Tibial nerve (tissue), 4 donors: ENCODE measurements around the gene SPINK2.

Experiments used
- CTCF ChIP-seq, 5 experiments: fragments of 200-600 bp in 3 of 5; fragments of 450-650 bp in 2 of 5; sonication (generic) in 3 of 5; IDR thresholded peaks; one replicate each; pipeline ENCODE4 v1.5.1; 2016 to 2019; ENCODE audit warnings: antibody characterized with exemption in 5 of 5, mild to moderate bottlenecking in 3 of 5, moderate library complexity in 2 of 5
- EP300 ChIP-seq, 2 donors: sonication (generic); formaldehyde crosslinking; IDR thresholded peaks; one replicate each; pipeline ENCODE4 v1.6.1; 2017; ENCODE audit warnings: antibody characterized with exemption in 2 of 2, mild to moderate bottlenecking in 1 of 2
- POLR2A ChIP-seq, 2 donors: fragments of 450-650 bp; IDR thresholded peaks; one replicate each; pipeline ENCODE4 v1.6.1; 2017; ENCODE audit warnings: antibody characterized with exemption in 2 of 2, mild to moderate bottlenecking in 2 of 2, moderate library complexity in 2 of 2

GRCh38 chr4:56767567-56767966 lies 53.9 kb downstream of the SPINK2 start:
- TF ChIP-seq CTCF (IDR thresholded peaks at IDR 0.05) (no peak), EP300 (IDR thresholded peaks at IDR 0.05) (no peak), POLR2A (IDR thresholded peaks at IDR 0.05) (no peak)
